ENCODE measurements around the gene LNX2.
"Not testable (repeated sequence)": the region's sequence is repeated elsewhere in the genome, so short reads cannot be mapped to it uniquely, and the experiment has no call there.

The LNX2 gene

GRCh38 chr13:27636589-27637288, 16.4 kb upstream of the LNX2 start:
- DNase-seq: peak; percentile 86

- DNase-seq: no peak
These were observed 14.9 kb upstream of the LNX2 start for GRCh38 chr13:27635266-27635665.

DNA sequence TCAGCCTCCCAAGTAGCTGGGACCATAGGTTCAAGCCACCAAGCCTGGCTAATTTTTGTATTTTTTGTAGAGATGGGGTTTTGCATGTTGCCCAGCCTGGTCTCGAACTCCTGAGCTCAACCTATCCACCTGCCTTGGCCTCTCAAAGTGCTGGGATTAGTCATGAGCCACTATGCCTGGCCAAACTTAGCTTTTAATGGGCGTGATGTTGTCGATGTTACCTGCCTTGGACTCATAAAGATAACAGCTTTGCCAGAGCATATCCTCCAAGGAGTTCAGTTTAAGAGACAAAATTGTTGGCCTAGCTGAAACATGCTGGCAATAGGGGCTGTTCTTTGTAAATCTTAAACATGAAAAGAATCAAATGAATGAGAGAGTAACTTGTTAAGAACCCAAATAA, 14.5 kb upstream of the LNX2 start:
- DNase-seq: no peak

GRCh38 chr13:27634231-27634630, 13.9 kb upstream of the LNX2 start:
- DNase-seq: no peak

- no peak for DNase-seq
These were observed 12.3 kb upstream of the LNX2 start for GRCh38 chr13:27632648-27633047.

GRCh38 chr13:27632214-27632613, 11.9 kb upstream of the LNX2 start:
- no peak for DNase-seq

GRCh38 chr13:27631665-27632064, 11.3 kb upstream of the LNX2 start:
- DNase-seq: no peak

GRCh38 chr13:27631156-27631555, 10.8 kb upstream of the LNX2 start:
- DNase-seq: no peak

GRCh38 chr13:27628766-27629165, 8.4 kb upstream of the LNX2 start:
- not testable (repeated sequence) for DNase-seq

DNA sequence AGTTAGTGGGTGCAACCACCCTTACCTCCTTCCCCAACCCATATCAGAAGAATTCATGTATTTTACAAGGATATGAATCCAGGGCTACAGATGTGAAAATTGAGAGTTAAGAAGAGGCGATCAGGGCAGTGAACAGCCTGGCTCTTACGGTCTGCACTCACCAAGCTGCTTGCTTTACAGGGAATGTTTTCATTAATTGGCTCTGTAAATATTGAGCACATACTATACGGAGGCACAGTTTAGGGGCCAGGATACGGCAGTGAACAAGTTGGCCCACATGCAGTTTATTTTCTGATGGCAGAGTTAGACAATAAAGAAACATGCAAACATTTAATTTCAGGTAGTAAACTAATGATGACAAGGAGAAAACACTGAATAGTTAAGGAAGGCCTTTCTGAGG, 7.8 kb upstream of the LNX2 start:
- peak; percentile 27 for DNase-seq

- no peak for DNase-seq
These were observed 7.1 kb upstream of the LNX2 start for GRCh38 chr13:27627380-27627779.

GRCh38 chr13:27625839-27626238, 5.5 kb upstream of the LNX2 start:
- no peak for DNase-seq

DNA sequence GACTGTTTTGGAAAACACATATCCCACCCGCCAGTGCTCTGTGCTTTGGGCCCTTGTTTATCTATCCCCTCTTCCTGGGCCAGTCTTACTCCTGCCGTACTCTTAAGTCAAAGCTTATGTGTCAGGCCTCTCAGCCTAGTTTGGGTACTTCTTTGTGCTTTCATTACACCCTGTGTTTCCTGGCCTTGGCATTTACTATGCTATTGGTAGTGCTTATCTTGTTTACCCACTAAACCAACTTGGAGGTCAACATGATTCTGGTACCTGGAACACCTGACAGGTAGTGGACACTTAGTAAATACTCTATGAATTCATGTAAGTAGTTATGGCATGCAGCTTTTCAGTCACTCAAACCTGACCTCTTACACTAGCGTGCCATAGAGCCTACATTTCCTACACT, 3.7 kb upstream of the LNX2 start:
- DNase-seq: no peak

DNA sequence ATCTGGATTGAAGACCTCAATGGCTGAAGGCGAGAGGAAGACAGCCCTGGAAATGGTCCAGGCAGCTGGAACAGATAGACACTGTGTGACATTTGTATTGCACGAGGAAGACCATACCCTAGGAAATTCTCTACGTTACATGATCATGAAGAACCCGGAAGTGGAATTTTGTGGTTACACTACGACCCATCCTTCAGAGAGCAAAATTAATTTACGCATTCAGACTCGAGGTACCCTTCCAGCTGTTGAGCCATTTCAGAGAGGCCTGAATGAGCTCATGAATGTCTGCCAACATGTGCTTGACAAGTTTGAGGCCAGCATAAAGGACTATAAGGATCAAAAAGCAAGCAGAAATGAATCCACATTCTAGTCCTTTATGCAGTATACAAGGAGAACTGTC, 2.6 kb upstream of the LNX2 start:
- no peak for DNase-seq

DNA sequence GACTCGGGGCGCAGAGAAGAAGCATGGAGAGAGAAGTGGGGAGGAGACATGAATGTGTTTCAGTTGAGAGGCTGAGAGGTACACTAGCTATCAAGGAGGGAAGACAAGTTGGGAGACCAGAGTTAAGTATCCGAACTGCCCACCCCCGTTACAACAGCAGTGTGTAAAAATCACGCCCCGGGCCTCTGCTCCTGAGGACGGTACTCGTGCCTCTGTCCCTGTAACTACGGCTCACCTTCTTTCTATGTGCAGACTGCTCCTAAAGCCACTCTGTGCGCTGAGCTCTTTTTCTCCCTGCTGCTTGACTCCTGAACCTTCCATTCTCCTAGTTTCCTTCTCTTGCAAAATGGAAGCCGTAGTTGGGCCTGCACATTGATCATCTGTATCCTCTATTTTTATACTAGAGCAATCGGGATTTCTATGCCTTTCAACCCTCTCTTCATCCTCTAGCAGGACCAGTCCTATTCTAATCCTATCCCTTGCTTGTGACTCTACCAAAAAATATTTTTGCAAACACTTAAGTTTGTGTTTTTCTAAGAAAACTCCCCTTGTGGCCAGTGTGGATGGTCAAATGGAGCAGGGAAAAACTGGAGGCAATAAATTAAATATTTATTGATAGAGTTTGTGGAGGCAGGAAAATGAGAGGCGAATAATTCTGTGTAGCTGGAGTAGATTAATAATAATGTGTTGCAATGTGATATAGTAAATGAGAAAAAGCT, 1.9 kb upstream of the LNX2 start:
- peak; percentile 77 for DNase-seq

DNA sequence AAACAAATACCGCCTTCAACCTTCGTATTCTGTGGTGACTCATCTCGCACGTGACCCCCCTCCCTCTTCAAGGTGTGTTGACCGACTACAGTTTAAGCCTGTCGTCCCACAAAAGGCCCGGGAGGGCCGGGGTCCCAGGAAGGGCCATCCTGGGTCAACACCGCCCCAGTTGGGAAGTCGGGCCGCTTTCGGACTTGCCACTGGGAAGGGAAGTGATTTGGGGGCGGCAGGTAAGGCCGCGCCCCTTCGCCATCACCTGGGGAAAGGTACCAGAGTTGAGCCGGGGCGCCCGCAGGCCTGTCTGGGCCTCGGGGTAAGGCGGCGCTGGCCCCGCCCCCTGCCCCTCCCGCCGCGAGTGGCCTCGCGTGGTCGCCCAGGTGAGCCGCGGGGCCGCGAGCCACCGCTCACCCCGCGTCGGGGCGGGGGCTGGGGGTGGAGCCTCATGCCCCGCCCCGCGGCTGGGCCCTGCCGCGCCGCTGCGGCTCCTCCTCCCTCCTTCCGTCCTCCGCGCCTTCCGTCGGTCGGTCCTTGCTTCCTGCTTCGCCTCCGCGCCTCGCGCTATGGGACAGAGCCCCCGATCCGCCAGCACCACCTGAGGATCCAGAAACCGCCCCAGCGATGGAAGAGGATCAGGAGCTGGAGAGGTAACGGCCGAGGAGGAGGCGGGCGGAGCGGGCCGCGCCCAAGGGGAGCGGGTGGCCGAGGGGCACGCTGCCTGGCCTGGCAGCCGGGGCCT, 1.2 kb upstream of the LNX2 start, which contains the start of gene POLR1D:
TSS of gene POLR1D (plus strand) at position 527 of the 736 bp plus-strand sequence. CDS start at position 619, 92 bp downstream.
- peak; percentile 97 for DNase-seq

DNA sequence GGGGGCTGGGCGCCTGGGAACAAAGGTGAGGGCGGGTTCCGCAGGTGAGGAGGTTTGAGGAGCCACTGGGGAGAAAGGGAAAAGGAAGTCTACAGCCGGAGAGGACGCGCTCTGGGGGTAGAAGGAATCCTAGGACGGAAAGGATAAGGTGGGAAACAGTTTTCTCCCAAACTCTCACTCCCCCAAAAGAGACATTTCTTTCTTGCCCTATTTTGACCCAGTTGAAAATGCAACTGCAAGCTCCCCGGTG, 712 bp upstream of the LNX2 start:
- DNase-seq: peak; percentile 94

GRCh38 chr13:27619728-27620376, 477 bp downstream of the LNX2 start:
- peak; percentile 70 for DNase-seq

- DNase-seq: no peak
These were observed 1.1 kb downstream of the LNX2 start for GRCh38 chr13:27619093-27619727.

GRCh38 chr13:27617881-27618321, 2.4 kb downstream of the LNX2 start:
- no peak for DNase-seq

- DNase-seq: no peak
These were observed 6.7 kb downstream of the LNX2 start for GRCh38 chr13:27613628-27614027.

DNA sequence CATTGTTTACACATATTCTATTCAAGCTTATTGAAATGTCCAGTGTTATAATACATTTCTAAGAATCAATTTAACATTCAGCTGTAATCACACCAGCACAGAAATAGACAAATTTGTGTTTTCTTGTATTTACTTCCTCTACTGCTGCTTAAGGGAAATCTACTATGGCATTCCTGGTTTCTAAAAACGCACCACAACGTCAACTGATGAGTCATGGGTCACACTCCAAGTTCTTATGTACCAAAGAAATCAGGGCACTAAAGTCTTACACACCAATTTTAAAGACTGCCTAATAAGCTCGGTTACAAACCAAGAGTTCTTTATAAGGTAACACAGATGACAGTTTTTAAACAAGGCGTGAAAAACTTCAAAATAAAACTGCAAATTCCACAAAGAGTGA, 13.2 kb downstream of the LNX2 start:
- no peak for DNase-seq

GRCh38 chr13:27605610-27606200, 14.6 kb downstream of the LNX2 start:
- DNase-seq: no peak
